ENCODE data around the gene SPOCD1.
"Not testable (repeated sequence)": the region's sequence is repeated elsewhere in the genome, so short reads cannot be mapped to it uniquely, and the experiment has no call there.

Gene SPOCD1

DNA sequence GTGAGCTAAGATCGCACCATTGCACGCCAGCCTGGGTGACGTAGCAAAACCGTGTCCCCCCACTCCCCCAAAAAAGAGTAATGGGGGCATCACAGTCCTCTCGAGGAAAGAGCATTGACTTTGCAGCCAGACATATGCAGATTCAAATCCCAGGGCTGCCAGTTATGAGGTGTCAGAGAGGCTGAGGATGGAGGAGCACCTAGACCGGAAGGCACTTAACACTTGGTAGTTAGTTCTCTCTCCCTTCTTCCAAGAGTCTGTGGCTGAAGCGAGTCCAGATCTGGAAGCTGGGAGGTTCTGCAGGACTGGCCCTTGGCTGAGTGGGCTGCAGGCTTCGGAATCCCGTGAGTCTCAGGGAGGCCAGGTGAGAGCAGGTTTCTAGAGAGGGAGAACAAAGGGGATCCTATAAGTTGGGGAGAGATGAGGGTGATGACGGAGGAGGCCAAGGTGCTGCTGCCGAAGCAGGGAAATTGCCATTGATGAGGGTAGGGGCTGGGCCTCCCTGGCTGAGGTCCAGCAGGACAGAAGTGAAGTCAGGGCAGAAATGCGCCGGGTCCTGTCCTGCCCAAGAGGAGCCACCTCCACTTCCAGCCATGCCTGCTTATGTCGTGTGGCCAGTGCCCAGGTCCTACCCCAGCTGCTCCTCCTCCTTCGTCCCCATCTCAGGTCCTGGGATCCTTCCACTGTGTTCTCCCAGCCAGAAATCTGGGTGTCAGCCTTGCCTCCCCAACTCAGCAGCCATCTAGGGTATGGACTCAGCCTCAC is 13.3 kb upstream of the SPOCD1 start:
- no peak for DNase-seq

DNA sequence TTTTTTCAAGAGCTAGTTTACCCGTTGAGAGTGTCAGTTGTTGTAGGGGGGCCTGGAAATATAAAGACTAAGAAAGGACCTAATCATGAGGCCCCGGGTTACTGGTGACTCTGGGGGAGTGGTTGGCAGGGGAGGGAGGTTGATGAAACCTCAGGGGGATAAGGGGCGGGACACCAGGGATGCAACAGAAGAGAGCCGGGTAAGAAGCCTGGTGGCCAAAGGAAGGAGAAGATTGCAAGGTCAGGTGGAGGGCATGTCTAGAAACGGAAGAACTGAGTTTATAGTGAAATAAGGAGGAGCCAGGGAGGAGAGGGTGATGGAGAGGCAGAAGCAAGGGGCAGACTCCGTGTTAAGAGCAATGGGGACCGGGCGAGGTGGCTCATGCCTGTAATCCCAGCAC is 12.5 kb upstream of the SPOCD1 start:
- no peak for DNase-seq

DNA sequence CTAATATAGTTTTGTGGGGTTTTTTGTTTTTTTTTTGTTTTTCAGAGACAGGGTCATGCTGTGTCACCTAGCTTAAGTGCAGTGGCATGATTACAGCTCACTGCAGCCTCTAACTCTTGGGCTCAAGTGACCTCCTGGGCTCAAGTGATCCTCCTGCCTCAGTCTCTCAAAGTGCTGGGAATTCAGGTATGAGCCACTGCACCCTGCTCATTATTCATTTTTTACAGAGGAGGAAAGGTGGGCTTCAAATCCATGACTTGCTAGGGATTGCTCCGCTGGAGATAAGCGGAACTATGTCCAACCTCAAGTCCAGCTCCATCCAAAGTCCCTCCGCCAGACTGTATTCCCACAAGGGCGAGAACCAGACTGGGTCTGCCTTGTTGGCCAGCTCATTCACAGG is 8.0 kb upstream of the SPOCD1 start:
- DNase-seq, result no peak

DNA sequence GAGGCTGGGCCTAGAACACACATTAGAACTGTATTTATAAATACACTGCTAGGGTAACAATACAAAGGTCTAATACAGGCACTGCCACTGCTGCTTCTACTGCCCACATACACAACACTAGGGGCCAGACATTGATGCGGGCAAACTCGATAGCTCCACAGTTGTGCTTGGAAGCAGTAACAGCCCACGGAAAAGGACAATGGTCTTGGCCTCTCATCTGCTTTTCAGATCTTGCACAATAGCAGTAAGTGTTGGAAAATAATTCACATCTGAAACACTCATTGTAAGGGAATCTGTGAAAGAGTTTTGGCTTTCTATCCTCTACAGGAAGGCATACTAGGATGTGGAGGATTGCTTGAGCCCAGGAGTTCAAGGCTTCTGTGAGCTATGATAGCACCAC is 6.9 kb upstream of the SPOCD1 start:
- DNase-seq, result no peak

DNA sequence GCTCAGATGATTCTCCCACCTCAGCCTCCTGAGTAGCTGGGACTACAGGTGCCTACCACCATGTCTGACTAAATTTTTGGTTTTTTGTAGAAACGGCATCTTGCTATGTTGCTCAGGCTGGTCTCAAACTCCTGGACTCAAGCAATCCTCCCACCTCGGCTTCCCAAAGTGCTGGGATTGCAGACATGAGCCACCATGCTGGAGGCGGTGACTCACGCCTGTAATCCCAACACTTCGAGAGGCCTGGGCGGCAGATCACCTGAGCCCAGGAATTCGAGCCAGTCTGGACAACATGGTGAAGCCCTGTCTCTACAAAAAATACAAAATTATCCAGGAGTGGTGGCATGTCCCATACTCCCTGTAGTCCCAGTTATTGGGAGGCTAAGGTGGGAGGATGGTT is 4.4 kb upstream of the SPOCD1 start:
- DNase-seq, result not testable (repeated sequence)

DNA sequence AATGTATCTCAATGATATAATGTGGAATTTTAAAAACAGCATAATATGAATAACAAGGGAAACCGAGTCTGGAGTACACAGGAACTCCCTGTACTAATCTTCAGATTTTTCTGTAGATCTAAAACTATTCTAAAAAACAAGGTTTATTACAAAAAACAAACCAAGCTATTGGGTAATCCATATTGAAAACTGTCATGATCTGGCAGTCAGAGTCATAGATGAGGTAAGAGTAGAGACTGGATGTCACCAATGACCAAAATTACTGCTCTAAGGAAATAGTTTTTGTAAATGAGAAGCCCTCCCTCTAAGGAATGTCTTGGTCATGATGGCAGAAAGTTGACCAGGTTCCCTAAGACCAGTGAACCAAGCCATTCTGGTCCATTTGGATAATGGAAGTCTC is 2.4 kb upstream of the SPOCD1 start:
- no peak for DNase-seq

DNA sequence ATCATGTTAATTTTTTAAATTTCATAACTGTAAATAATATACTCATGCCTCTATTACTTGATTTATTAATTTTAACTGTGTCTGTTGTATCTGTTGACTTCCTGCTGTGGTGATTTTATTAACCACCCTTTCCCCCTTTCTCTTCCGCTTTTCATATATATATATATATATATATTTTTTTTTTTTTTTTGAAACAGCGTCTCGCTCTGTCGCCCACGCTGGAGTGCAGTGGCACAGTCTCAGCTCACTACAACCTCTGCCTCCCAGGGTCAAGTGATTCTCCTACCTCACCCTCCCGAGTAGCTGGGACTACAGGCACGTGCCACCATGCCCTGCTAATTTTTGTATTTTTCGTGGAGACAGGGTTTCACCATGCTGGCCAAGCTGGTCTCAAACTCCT is 1.1 kb upstream of the SPOCD1 start:
- not testable (repeated sequence) for DNase-seq

DNA sequence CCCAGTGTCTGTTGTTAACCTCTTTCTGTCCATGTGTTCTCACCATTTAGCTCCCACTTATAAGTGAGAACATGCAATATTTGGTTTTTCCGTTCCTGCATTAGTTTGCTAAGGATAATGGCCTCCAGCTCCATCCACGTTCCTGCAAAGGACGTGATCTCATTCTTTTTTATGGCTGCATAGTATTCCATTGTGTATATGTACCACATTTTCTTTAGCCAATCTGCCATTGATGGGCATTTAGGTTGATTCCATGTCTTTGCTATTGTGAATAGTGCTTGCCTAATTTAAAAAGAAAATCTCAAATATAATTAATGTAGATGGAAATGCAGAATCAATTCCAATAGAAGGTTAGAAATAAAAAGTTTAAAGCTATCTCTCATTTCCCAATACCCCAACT is 679 bp upstream of the SPOCD1 start:
- not testable (repeated sequence) for DNase-seq

DNA sequence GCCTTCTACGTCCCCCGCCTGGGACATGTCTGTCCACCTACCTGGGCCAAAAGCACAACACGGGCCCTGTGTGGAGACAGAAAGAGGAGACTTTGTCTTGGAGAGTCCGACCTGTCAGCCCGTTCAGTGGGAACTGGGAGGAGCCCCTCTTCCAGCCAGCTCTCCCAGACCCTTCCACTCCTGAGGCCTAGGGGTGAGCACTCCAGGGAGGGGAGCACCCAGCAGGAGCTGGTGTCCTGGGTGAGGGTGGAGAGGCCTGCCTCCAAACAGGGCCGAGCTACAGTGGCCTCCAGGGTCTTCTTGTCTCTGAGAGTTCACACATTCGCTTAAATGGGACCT is 546 bp downstream of the SPOCD1 start:
- DNase-seq, result no peak

DNA sequence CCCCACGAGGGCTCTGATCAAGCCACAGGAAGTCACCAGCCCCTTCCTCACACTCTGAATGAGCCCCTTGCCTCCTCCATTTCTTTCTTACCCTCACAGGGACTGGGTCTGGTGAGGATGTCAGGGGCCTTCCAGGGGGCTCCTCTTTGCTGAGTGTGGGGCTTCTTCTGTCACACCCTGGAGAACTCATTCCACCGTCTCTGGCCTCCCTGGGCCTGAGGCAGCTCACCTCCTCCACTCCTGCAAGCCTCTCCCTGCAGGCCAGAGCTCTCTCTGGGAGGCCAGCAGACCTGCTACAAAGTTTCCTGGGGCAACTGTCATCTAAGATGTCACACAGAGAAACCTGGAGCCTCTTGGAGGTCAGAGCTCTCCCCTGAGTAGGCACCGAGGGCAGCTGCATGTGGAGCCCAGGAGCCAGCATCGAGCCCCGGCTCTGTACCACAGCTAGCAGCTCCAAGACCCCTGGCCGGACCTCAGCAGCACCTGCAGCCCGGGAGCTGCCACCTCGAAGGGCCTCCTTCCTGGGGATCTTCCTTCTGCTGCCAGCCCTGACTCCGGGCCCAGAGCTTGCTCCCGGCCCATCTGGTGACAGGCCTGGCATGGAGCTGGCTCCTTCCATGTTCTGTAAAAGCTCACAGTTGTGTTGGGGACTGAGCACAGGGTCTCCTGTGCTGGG is 1.1 kb downstream of the SPOCD1 start:
- DNase-seq, result no peak

DNA sequence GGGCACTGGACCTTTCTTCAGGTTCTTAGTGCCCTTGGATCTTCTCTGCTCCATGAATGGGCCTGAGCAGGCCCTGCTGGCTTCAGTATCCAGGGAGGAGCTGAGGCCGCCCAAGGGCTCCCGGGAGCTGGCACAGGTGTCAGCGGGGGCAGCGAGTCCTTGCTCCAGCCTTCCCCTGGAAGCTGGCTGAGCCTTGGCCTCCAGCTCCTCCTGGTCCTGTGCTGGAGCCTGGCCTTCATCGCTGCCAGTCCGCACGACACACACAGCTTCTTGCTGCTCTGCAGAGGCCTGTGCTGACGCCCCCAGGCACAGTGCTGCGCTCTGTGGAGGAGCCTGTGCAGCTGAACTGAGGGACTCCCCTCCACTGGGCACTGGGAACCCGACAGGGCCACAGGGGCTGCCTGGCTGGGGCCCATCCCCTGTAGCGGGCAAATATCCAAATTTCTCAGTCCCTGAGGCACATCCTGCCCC is 1.7 kb downstream of the SPOCD1 start:
- no peak for DNase-seq

DNA sequence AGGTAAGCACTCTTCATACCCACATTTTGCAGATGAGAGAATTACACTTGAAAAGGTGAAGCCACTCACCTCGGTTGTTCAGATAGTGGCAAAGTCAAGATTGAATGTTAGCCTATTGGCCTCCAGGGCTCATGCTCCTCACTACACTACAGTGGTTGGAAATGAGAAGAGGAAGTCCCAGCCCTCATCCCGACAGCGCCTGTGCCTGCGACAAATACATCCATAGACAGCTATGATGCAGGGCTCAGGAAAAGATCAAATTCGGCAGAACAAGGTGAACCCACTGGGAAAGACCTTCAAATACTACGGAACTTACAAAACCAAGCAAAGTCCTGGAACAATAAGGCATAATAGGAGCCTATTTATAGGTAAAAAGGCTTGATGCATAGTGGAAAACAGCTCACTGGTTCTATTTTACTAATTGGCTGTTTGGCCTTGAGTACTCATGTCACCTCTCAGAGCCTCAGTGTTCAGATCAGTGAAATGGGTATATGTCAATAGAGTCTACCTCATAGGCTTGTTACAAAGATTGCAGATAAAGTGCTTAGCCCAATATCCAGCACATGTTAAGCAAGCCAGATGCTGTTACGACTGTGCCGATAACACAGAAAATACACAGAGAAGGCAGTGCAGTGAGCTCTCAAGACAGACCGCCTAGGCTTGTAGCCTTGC is 3.5 kb downstream of the SPOCD1 start:
- DNase-seq, result no peak

DNA sequence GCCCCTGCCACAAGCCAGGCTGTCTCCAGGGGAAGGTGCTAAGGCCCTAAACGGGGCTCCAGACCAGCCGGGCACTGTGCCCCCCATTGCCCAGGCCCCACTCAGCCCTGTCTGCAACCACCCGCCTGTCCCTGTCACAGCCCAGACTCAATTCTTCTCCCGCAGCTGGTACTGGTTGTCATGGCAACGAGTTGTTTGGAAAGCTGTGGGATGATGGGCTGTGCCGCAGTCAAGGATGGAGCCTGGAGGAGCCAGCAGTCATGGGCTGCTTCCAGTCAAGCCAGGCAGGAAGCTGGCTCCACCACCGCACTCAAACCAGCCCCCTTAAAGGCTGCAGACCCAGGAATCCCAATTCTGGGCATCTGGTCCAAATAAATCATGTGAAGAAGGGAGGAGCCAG is 4.2 kb downstream of the SPOCD1 start:
- no peak for DNase-seq

DNA sequence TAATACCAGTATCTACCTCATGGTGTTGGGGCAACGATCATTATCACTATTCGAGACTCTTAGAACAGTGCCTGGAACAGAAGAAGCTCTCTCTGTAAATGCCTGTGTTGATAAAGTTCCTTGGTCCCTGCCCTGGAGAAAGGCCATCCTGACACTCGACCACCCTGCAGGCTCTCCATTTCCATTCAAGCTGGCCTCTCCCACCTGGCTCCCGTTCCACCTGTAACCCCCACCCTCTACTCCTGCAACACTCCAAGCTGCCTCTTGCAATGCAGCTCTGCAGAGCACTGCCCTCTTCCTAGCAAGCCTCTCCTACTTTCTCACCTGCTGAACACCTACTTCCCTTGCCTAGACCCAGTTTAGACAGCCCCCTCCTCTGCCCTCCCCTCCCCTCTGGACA is 6.1 kb downstream of the SPOCD1 start:
- no peak for DNase-seq

DNA sequence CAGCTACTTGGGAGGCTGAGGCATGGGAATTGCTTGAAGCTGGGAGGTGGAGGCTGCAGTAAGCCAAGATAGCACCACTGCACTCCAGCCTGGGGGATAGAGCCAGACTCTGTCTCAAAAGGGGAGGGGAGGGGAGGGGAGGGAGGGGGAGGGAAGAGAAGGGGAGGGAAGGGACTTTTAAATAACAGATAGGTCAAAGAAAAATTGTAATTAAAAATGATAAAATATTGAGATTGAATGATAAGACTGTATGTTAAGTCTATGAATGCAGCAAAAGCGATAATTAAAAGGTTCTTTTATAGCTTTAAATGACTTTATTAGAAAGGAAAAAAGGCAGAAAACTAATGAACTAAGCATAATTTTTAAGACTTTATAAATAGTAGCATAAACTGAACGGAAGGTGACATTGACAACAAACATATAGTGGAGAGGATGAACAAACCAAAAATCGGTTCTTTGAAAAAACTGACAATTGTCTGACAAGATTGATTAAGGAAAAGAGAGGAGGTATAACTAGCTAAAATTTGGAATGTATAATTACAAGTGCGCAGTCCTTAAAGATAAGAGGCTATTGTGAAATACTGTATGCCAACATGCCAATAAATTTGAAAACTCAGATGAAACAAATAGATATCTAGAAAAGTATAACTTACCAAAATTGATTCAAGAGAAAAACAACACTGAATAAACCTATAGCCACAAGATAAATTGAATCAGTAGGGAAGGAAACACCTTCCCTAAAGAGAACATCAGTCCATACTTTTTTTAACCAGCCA is 8.4 kb downstream of the SPOCD1 start:
- no peak for DNase-seq

DNA sequence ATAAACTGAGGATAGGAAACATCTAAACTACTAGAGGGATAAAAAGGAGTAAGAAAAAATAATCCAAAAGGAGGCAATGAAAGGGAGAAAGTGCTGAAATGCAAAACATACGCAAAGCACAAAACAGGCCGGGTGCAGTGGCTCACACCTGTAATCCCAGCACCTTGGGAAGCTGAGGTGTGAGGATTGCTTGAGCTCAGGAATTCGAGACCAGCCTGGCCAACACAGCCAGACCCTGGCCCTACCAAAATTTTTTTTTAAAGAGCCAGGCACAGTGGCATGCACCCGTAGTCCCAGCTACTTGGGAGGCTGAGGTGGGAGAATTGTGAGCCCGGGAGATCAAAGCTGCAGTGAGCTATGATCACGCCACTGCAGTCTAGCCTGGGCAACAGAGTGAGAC is 10.5 kb downstream of the SPOCD1 start:
- DNase-seq, result no peak

DNA sequence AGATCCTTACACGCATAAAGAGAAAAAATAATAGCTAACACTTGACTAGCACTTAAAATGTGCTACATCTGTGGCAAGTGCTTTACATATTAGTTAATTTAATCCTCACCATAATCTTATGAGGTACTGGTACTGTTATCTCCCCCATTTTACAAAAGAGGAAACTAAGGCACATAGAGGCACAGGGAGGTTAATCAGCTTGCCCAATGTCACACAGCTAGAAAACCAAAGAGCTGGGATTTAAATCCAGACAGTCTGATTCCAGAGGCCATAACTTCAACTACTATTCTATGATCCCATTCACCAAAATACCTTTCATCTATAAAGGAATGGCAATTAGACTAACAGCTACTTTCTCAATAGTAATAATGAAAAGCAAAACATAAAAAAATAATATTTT is 11.7 kb downstream of the SPOCD1 start:
- DNase-seq, result no peak

DNA sequence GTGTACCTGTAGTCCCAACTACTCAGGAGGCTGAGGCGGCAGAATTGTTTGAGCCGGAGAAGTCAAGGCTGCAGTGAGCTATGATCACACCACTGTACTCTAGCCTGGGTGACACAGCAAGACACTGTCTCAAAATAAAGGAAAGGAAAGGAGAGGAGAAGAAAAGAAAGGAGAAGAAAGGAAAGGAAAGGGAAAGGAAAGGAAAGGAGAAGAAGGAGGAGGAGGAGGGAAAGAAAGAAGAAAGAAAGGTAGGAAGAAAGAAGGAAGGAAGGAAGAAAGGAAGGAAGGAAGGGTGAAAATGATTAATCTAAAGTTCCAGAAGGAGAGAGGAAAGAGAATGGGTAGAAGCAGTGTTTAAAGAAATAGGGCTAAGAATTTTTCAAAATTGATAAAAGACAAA is 12.2 kb downstream of the SPOCD1 start:
- no peak for DNase-seq

DNA sequence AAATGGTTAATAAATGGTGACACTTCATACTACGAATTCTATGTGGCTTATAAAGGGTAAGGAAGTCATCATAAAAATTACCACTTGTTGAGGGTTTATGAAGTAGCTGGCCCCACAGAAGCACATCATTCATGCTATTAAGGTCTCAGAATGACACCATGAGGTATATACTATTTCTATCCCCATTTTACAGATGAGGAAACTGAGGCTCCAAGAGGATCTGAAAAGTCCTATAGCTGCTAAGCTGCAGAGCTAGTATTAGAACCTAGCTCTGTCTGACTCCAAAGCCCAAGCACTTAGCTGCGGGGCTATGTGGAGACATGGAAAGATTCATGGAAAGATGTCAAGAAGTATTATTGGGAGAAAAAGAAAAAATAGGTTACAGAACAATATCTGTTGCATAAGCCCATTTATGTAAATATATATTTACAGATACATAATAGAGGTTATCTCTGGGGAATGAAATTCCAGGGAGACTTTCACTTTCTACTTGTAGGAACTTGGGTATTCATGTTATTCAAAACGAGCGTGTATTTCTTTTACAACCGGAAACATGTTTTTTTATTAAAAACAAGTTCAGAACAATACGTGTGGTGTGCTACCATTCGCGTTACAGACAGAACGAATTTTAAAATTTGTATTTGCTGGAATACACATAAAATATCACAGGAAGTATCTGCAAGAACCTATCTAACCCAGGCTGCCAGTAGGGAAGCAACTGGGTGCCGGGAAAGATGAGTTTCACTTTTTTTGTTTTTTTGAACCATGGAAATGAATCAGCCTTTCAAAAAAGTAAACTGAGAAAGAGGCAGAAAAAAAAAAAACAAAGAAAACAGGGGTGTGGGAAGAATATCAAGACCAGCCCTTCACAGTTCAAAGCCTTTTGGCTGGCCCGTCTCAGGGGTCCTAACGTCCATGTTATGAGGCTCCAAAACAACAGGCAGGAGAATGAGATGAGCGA is 13.4 kb downstream of the SPOCD1 start:
- DNase-seq, result no peak

DNA sequence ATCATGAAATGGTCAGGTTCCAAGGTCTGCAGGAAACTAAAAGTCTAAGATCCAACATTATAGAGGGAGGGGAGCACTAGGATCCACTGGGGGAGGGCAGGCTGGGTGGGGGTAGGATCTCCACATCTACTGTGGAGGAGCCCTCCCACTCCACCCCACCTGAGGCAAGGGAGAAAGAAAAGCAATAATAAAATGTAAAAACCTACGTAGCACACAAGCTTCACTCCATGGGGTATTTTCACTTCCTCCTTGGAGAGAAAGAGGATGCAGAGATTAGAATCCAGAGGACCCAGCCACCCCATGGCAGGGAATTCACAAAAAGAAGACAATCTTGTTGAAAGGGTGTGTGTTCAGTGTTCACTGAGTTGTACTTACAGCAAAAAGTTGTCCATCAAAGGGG is 14.4 kb downstream of the SPOCD1 start:
- DNase-seq, result no peak

DNA sequence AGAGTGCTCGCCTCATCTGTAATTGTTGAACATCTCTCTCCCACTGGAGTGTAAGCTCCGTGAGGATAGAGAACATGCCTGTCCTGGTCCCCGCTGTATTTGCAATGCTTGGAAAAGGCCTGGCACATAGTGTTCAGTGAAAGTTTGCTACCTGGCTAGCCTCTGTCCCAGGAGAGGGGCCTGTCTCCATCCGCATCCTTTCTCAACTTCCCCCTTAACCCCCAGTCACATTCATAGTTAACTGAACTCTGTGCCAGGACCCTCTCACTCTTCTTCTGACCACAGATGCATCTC is 15.2 kb downstream of the SPOCD1 start:
- DNase-seq, result no peak

DNA sequence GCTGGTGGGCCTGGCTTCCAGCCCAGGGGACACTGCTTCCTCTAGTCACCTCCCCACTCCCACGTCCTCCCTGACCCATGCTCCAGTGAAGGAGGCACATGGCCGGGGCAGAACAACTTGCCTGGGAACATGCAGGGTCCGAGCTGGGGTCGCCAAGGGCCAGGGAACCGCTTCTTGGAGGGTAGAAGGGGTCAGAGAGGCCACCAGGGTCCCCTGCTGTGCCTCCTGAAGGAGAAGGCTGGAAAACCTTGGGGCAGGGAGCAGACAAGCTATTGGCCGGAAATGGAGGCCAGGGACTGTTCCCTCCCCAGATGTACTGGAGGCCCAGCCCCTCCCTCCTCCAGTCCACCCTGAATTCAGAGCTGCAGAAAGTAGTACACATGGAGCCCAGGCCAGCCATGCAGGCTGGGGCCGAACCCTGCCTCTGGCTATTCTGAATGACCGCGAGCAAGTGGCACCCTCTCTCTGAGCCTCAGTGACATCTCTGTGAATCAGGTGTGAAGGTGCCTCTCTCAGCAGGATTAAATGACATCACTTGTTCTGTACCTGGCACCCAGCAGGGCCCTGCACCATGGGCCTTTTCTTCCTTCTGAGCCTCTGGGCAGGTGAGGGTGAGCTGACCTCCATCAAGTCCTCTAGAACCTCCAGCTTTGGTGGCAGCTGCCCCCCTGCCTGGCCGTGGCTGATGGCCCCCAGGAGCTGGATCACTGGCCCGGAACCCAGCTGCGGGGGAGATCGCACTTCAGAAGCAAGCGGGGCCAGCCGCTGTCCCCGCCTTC is 15.7 kb downstream of the SPOCD1 start:
- DNase-seq, result no peak

All from activated CD4-positive, alpha-beta T cell treated with anti-CD3 and anti-CD28 coated beads for 1 hour (primary cell).